Islet precursor cell (in vitro differentiated cells): ENCODE data around the gene TOP2B.
A peak's percentile ranks its signal among the peaks of the same experiment; 100 is the strongest.

Experiments
- DNase-seq: peaks from one replicate; pipeline ENCODE4 v3.0.0-alpha.2; 2018

TOP2B gene

DNA sequence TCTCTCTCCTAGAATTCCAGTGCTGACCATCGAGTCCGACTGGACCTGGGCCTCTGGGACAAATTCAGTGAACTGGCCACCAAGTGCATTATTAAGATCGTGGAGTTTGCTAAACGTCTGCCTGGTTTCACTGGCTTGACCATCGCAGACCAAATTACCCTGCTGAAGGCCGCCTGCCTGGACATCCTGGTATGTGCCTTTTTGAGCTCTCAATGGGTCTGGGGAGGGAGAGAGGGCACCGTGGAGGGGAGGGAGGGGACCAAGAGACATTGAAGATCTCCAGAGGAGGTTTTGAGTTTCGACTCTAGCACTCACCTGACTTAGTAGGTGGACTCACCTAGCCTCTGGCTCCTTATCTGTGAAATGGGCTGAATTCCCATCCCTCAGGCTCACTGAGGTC lies 84.2 kb downstream of the TOP2B start:
- DNase-seq, result peak; percentile 43

DNA sequence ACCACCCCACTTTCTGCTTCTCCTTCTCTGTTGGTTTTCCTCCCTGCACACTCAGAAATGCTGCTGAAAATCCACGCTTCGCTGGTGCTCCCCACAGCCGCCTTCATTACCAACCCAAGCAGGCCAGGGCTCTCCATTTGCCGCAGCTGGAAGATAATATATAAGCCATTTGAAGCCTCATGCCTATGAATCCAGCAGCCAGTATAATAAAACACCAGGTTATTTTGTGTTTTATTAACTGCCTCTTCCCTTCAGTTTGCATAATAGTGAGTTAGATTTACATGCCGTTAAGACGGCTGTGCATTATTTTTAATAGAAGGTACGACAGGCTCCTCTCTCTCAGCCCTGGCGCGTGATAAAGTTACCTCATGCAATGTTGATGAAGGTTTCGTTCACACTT lies 86.6 kb downstream of the TOP2B start:
- DNase-seq, result peak; percentile 17

DNA sequence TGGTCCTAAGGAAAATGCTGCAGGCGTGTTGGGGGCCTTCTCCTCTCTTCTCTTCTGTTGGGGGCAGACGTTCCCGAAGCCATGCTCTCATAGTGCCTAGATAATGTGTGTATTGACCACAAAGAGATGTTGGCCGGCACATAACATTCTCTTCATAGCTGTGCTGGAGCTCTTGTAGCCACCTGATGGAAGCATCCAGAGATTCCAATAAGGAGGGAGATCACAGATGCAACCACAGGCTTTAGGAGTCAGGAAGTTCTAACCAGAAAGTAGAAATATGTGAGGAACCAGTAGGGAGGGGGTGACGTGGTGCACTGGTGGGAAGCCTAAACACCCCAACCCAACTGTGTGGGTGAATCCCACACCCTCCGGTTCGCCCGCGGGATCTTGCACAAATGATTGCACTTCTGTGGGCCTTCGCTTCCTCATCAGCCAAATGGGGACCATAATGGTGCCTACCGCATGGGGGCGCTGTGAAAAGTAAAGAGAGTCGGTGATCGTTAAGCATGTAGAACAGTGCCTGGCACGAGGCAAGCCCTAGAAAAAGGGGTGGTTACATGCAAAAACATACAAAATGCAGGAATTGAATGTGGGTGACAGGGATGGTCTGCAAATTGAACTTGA lies 87.8 kb downstream of the TOP2B start:
- no peak for DNase-seq

DNA sequence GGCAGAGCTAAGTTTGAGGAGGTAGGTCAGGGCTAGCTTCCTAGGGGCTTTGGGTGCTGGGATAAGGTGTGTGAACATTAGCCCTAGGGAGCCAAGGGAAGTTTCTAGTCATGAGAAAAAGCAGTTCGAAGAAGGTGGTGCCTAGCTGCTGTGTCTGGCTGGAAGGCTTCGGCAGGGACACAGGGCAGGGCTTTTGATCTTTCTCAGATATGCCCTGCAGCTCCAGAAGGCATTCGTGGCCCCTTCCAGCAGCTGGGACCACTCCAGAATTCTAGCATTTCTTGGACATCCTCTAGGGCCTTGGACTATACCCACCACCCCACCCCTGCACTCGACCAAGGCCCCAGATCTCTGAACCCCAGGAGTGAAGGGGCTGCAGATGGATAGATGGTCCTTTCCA lies 88.6 kb downstream of the TOP2B start:
- DNase-seq, result no peak

DNA sequence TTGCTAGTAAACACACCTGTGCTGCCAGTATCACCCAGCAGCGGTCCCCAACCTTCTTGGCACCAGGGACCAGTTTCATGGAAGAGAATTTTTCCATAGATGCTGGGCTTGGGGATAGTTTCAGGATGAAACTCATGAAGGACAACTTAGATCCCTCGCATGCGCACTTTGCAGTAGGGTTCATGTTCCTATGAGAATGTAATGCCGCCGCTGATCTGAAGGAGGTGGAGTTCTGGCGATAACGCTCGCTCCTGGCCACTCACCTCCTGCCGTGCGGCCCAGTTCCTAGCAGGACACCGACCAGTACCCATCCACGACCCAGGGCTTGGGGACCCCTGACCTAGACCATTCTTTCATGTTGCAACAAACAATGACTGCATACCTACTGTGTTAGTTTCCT lies 89.7 kb downstream of the TOP2B start:
- DNase-seq, result no peak

DNA sequence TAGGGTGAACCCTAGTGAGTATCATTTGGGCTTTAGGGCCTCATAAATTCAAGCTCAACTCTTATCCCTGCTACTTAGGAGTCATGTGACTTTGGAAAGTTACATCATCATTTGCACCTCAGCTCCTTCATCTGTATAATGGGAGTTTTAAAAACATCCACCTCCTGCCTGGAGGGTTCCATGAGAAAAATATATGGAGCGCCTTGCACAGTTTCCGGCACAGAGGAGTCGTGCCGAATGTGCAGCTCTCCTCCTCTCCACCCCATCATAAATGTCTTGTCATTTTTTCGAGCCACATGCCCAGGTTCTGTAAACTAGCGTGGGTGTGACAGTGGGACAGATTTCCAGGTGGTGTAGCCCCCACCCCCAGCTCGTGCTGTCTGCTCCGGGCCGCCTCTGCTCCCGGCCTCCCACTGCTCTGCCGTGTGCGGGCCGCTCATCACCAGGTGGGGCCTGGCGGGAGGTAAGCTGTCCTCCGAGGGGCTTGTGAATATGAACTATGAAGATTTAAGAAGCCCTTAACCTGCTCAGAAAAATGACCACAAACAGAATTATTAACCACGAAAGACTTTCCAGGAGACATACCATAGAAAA lies 90.4 kb downstream of the TOP2B start:
- no peak for DNase-seq

DNA sequence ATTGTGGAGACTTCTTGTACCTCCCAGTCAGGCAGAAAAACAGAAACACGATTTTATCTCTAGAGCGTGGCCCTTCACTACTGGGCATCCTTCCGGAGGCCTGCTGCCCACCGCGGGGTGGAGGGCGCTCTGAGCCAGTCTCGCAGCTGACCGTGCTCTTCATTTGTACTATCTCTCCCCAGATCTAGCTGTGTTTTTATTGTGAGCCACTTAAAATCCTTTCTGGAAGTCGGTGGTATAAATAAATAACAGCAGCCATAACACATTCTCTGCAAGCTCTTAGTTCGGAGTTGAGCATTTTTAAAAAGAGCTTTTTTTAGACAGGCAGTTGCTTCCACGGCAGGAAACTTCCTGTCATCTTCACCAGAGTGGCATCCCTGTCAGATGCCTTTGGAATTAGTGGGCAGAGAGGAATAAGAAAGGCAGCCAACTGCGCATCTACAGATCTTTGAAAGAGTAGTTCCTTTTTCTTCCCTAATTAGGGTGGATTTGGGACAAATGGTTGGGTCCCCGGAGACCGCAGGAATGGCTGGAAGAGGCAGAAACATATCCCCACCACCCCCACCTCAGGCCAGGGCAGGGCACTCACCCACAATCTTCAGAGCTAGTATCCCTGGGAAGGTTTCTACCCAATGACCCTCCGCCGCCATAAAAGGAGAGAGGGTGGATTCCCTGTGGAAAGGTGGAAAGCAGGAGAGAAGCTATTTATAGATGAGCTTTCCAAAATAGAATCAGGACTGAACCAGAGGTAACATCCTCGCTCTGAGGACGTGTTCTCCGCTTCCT lies 91.1 kb downstream of the TOP2B start:
- no peak for DNase-seq

DNA sequence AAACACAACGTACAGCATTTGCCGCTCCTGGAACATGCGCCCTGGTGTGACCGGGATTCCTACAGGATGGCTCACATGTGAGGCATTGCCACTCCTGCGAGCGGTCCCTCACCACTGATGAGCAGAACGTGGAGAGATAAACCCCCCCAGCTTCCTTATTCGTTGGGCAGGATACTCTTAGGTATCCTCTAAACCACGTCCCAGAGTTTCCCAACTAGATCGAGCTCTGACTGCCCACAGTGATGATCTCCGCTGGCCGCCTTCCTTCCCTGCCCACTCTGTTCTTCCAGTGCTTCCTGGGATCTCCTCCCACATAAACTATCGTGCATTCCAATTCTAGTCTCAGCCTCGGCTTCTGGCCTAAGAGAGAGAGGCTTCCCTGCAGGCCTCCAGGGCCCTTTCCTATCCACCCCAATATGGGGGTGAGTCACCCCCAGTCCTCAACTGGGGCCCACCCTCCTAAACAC lies 91.8 kb downstream of the TOP2B start:
- DNase-seq, result peak; percentile 79

DNA sequence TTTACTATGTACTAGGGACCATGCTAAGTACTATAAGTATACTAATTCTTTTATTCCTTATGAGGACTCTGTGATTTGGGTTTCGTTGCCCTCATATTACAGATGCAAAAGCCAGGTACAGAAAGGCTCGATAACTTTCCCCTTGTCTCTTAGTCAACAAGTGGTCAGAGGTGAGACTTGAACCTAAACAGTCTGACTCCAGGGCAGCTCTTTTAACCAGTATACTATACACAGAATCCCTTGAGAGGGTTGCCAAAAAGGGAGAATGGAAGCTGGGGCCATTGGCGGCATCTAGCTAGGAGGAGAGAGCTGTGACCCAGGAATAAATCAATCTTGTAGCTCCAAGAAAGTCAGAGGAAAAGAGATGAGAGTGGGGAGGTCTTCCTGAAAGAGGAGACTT lies 92.4 kb downstream of the TOP2B start:
- DNase-seq, result no peak

DNA sequence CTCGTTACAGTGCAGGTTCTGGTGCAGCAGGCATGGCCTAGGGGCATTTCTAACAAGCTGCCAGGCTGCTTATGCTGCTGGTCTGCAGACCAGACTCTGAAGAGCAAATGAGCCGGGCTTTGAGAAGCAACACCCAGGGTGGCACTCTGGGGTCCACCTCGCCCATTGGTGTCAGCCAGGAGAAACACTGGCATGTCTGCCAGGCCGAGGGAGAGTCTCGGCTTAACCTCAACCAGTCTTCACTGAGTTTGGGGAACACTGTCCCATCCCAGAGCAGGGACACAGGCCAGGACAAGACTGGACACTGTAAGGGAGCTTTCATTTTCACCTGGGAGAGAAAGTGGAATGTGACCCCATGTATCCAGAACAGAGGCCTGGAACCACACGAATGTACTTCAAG lies 93.4 kb downstream of the TOP2B start:
- DNase-seq, result no peak

DNA sequence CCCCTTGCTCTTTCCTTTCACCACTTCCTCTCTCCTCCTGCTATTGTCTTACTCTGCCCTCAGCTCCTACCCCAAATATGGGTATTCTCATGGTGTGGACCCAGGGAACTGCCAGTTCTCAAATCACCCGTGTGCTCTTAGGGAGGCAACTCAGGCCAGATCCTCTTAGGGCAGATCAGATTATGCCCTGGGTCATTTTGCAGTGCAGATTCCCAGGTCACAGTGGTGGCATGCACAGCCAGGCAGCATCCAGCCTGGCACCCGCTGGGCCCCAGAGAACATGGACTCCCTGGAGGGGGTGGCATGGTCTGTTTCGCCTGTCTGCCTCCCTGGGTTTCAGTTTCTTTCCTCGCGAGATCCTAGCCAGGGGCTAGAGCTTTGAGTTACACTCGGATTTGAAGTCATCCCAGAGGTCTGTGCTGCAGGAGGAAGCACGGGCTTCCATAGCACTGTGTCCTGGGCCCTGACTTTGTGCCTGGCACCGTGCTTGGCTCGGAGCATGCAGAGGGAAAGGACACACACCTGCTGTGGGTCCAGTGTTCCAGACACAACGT lies 96.1 kb downstream of the TOP2B start:
- DNase-seq, result no peak

DNA sequence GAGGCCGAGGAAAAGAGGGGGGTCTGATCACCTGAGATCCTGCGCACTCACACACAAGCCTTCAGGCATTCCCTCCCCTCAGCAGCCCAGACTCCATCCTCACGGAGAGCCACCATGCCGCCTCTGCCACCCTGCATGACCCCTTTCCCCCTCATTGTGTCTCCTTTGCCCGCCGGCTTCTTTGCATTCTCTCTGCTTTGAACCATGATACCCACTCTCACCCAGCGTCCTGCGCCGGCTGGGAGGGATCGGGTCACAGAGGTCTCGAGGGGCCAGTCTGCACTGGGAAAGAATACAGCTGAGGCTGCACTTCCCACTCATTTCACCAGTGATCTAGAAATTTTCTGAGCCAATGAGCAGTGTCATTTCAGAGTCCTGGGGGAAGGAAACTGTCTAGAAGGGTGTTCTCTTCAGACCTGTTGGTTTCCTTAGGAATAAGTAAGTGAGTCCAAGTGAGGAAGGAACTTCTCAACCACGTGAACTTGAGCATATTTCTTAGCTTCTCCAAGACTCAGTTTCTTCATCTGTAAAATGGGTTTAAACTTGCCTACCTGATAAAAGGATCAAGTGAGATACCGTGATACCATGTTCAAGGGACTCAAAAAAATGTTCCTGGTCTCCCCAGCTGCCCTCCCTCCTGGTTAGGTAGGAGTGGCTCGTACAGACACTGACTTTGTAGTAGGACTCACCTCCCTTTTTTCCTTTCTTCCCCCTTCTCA lies 96.7 kb downstream of the TOP2B start:
- no peak for DNase-seq

DNA sequence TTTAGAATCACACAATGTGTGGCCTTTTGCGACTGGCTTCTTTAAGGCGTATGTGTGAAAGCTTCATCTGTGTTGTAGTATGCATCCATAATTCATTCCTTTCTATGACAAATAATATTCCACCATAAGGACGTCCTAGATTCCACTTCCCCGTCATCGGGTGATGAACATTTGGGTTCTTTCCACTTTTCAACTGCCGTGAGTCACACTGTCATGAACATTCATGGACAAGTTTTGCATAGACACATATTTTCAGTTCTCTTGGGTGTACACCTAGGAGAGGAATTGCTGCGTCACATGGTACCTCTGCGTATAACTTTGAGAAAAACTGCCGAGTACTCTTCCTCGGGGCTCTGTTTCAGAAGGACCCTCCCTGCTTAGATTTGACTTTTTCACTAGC lies 97.3 kb downstream of the TOP2B start:
- DNase-seq, result no peak

DNA sequence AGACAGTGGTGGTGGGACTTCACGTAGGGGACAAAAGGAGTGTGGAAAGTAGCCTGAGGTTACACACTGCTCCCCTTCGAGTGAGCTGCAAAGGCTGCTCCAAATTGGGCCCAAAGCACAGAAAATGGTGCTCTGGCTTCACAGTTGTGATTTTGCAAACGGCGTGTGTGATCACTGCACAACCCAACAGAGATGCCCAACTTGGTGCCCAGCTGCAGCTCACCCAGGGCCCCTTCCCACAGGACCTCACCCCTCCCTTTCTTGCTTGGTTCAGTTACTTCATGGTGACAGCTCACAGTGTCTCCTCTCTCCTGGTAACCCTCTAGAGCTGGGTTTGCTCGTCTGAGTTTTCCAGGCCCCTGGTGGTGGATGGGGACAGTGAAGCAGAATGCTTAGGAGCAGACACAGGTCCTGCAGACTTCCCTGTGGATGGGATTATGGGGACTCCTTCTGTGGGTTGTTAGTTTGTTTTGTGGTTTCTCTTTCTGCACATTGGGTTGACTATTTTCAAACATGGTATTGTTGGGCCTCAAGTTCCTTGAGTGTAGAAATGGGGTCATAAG lies 98.3 kb downstream of the TOP2B start:
- no peak for DNase-seq

DNA sequence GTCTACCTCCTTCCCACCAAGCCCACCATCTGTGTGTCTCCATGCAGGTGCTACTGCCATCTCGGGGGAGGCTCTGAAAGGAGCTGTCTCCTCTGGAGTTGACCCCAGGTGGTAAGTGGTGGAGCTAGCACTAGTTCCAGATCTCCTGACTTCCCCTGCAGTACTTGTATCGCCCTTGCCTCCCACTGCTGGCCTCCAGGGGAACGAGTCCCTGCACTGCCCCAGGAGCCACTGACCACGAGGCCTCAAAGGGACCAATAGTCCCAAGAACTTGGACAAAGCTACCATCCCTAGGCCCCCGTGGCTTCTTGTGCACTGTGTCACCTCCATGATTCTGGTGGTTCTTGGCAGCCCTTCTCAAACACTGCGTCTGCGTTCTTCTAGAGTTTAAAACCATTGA lies 98.9 kb downstream of the TOP2B start:
- no peak for DNase-seq

DNA sequence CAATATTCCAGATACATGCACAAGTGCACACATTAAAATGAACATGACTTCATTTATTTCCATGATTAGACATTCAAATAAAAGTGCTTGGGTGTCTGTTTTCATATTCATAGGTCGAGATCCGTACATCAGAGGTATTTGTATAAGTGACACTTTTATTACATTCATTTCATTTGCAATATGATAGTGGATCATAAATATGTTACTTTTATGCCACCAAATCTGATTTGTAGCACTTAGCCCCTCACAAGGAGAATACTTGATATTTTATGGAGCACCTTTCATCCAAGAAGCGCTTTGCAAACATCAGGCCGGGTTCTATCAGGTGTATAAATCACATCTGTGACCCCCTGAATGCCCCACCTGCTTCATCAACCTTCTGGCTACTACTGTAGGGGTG lies 100.6 kb downstream of the TOP2B start:
- no peak for DNase-seq

DNA sequence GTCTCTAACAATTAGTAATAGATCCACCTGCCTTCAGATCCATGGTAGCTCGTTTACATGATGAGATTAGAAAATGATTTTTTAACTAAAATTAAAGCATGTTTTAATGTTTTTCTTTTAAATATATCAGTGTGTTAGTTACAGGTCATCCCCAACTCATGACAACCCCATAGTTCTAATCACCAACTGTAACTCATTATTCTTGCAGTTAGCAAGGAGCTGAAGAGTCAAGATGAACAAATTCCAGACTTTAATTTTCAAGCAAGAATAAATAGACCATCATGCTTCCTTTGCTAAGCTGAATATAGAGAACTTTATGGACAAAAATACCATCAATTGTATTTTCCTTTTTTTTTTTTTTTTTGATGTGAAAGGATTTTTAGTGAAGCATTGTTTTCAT lies 101.1 kb downstream of the TOP2B start:
- no peak for DNase-seq

DNA sequence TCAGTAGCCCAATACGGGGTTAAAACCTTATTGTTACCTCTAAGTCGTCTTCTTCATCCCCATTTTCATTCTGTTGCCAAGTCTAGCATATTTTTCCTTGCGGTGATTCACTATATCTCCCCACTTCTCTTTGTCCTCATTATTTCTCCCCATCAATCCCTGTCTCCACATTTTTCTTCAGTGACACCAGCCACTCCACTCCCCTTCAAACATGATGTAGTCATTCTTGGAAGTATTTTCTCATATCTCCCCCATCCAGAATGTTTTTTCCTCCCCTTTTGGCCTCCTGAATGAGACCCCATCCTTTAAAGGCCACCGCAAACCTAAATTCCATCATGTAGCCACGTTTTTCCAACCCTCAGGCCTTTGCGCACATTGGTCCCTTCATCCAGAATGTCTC lies 105.9 kb downstream of the TOP2B start:
- no peak for DNase-seq

DNA sequence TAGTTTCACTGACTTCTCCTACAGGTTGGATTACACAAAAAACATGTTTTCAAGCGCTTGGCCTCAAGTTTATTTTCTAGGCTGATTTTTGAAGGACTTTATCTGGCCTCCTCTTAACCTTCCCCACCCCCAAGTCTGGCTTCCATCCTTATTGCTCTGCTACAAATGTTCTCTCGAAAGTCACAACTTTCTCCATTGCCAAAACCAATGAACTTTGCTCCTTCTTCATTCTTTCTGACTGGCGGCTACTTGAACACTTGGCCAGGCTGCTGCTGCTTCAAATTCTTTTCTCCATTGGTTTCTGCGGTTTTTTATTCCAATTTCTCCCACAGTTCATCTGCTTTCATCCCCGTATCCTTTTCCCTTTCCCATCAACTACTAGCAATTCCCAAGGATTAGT lies 106.6 kb downstream of the TOP2B start:
- no peak for DNase-seq

DNA sequence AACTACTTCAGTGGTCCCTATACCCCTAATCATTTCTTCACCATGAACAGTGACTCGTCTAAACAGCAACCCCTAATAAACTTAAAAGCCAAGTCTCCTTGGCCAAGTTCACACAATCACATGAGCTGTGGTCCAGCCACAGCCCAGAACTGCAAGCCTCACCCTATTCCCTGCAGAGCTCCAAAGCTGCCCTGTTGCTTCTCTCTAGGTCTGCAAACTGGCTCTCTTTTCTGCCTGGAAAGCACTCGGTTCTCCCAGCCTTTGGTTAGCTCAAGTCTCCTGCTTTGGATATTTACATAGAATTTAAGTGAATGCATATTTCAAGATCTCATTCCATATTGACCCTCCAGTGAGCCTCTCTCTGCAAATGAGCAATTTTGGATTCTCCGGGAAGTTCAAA lies 107.0 kb downstream of the TOP2B start:
- DNase-seq, result no peak

DNA sequence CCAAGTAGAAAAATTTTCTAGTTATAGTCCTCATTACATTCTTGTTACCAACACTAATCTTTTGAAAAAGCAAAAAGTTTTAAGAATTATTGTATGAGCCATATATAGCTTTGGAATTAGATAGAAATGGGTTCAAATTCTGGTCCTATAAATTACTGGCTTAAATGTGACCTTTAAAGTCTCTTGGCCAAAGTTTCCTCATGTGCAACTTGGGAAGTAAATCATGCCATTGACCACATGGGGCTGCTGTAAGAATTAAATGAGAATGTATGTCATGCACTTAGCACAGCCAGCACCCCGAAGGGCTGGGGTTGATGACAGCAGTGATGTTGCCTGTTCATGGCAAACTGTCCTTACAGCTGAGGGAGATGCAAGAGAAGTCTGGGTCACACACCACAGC lies 108.3 kb downstream of the TOP2B start:
- DNase-seq, result no peak

DNA sequence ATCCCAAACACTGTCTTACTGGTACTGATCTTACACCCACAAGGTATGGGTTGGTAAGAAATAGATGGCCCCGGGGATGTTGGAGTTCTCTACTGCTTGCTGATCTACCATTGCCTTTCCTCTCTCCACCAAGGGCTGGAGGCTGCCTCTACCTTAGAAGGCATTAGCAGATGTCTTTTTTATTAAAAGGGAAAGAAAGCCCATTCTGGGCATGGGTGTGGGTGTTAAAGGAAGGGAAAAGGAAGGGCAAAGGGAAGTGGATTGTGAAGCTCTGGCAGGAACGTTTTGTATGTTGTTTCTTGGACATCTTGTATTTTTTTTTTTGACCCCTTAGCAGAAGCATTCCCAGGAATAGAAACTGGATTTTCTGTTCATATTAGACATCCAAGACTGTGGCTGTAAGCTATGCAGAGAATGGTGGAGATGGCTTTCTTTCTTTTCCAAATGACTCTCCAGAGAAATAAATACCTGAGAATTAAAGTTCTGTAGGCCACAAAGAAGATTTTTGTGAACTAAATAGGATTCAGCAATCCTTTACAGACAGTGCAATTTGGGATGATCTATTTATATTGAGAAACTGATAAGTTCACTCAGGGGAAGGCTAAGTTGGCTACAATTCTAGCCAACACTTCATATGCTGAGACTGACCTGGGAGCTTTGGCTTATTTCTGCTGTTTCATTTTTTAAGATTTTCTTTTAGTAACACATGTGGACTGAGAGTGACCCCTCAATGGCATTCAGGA lies 108.8 kb downstream of the TOP2B start:
- no peak for DNase-seq
